OCI-LY7 (cell line): Measurements from ENCODE around the gene NSMF. TPM values are rescaled to one million over a fixed set of nuclear protein-coding genes. Genes with fewer than 3 reads are reported as not detected.

ENCODE experiments used
- BruUV-seq: library from RNA; stranded (reverse); fragments of 400-500 nt; replicated peaks from 2 replicates; lab custom pipeline; 2021; lab: Mats Ljungman, UMichigan
- CTCF ChIA-PET: fragments of 300-600 bp; sonication (Branson Sonifier 250); formaldehyde crosslinking; loops from one replicate; lab custom pipeline; 2022; ENCODE audit warnings: antibody characterized with exemption; ENCODE audit not compliant: unreplicated experiment; lab: Charles Lee
- POLR2A ChIA-PET: fragments of 300-600 bp; sonication (Branson Sonifier 250); formaldehyde crosslinking; loops from one replicate; lab custom pipeline; 2022; ENCODE audit warnings: antibody characterized with exemption; lab: Charles Lee
- DNase-seq: peaks from one replicate; pipeline ENCODE4 v3.0.0-alpha.2; 2015; ENCODE audit warnings: low spot score
- H2AFZ ChIP-seq: fragments of 200-600 bp; sonication (generic), shearing (Covaris generic); 2 replicates; pipeline ENCODE4 v1.6.1; 2014; ENCODE audit warnings: mild to moderate bottlenecking, antibody characterized with exemption, low read length, moderate library complexity
- H3K27ac ChIP-seq: fragments of 200-600 bp; sonication (generic); 2 replicates; pipeline ENCODE4 v1.5.1; 2014; ENCODE audit warnings: mixed run types, low read depth, mild to moderate bottlenecking, moderate library complexity, low read length, inconsistent platforms; ENCODE audit not compliant: poor library complexity, severe bottlenecking
- H3K36me3 ChIP-seq: fragments of 200-600 bp; sonication (generic); 2 replicates; pipeline ENCODE4 v1.6.1; 2014; ENCODE audit warnings: mild to moderate bottlenecking, antibody characterized with exemption, low read length, moderate library complexity, mixed read lengths; ENCODE audit not compliant: insufficient read depth
- H3K4me1 ChIP-seq: fragments of 200-600 bp; sonication (generic); 2 replicates; pipeline ENCODE4 v1.5.1; 2014; ENCODE audit warnings: mild to moderate bottlenecking, low read length; ENCODE audit not compliant: insufficient read depth, poor library complexity, severe bottlenecking
- H3K4me2 ChIP-seq: fragments of 200-600 bp; sonication (generic); 2 replicates; pipeline ENCODE4 v1.6.1; 2014; ENCODE audit warnings: mild to moderate bottlenecking, low read length
- H3K4me3 ChIP-seq: fragments of 200-600 bp; sonication (generic); 2 replicates; pipeline ENCODE4 v1.5.1; 2014; ENCODE audit warnings: mild to moderate bottlenecking, low read depth, low read length; ENCODE audit not compliant: poor library complexity, severe bottlenecking
- H3K79me2 ChIP-seq: fragments of 200-600 bp; sonication (generic); 2 replicates; pipeline ENCODE4 v1.6.1; 2016; ENCODE audit warnings: low read depth, mild to moderate bottlenecking, low read length, moderate library complexity, mixed read lengths; ENCODE audit not compliant: insufficient read depth
- H3K9me2 ChIP-seq: fragments of 200-600 bp; sonication (generic); 2 replicates; pipeline ENCODE4 v1.6.1; 2016; ENCODE audit warnings: mild to moderate bottlenecking, low read length, mixed read lengths; ENCODE audit not compliant: insufficient read depth
- H3K9me3 ChIP-seq: fragments of 200-600 bp; sonication (generic); 2 replicates; pipeline ENCODE4 v1.6.1; 2014; ENCODE audit warnings: mild to moderate bottlenecking, mixed run types, low read length, mixed read lengths
- H4K20me1 ChIP-seq: fragments of 200-600 bp; sonication (generic); 2 replicates; pipeline ENCODE4 v1.6.1; 2014; ENCODE audit warnings: mild to moderate bottlenecking, antibody characterized with exemption, low read length, moderate library complexity, mixed read lengths; ENCODE audit not compliant: insufficient read depth
- EZH2phosphoT487 ChIP-seq: fragments of 200-600 bp; sonication (generic); IDR thresholded peaks from 2 replicates; pipeline ENCODE4 v1.6.1; 2018; ENCODE audit warnings: low read depth, borderline replicate concordance, mild to moderate bottlenecking, mixed run types, antibody characterized with exemption, low read length, moderate library complexity, mixed read lengths
- intact Hi-C: fragments of 100-400 bp; cut with micrococcal nuclease; formaldehyde crosslinking; loops from one replicate; pipeline ENCODE4 v1.10.0; 2022; ENCODE audit not compliant: unreplicated experiment
- total RNA-seq, 2 experiments: library from RNA; depleted of rRNA in 1 of 2; stranded (reverse); fragments of >200 nt in 1 of 2; shearing (Covaris generic) in 1 of 2; gene quantifications; 2 replicates each; pipeline ENCODE4 v1.2.3, GENCODE V29; 2014 to 2022
- TF ChIP-seq, protein P1 (sequence below): fragments of 200-600 bp; sonication (generic); conservative IDR thresholded peaks from 2 replicates; pipeline ENCODE4 v1.5.1; 2014; ENCODE audit warnings: mild to moderate bottlenecking, antibody characterized with exemption, low read length, moderate library complexity, mixed read lengths

NSMF gene
- total RNA-seq, 2 experiments from 2014 or later = 20.3 to 29.8 TPM

DNA sequence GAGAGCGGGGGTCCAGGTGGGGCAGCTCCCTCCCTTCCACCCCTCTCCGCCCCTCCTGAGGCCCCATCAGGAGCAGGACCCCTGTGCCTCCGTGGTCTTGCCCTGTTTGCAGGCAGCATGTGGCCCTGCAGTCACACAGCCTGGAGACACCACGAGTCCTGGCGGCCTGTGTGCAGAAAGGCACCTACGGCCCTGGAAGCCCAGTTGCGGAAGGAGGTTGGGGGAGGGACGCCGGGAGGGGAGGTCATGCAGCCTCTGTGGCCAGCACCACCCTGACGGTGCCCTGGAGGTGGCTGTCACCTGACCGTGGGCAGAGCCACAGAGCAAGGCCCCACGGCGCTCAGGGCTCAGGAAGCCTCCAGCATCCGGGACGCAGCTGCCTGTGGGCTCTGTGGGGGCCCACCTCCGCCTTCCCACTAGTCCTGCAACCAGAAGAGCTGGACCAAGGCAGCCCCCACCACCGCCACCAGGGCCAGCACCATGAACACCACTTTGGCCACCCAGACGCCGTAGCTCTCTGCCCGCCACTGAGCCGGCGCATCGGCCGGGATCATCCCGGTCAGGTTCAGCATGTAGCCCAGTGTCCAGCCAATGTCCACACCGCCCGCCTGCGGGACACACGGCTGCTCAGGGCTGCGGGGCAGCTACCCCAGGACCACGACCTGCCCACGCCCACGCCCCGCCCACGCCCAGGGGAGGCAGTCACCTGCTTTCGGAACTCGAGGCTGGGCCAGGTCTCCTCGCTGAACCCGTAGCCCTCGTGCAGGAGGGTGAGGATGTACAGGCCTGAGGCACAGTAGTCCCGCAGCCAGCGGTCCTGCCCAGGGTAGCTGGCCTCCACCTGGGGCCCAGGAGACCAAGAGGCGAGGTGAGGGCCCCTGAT is 24.4 kb downstream of the NSMF start:
- no TSS peak for BruUV-seq

GRCh38 chr9:137433916-137434431 is 25.2 kb downstream of the NSMF start:
- no peak for DNase-seq
- Histone ChIP-seq H3K4me3 (no peak overlapping the region), H3K36me3 (no peaks in the 10 kb centered on the region), H4K20me1 (no peaks in the 10 kb centered on the region; the same call in 1 of the 2 replicates), H3K27ac (no peak overlapping the region), H3K4me2 (no peak overlapping the region), H2AFZ (no peak overlapping the region), H3K79me2 (no peaks in the 10 kb centered on the region), H3K9me2 (no peaks in the 10 kb centered on the region), H3K4me1 (peaks cover 15% of the 10 kb centered on the region), H3K9me3 (no peaks in the 10 kb centered on the region)
- ChIA-PET POLR2A (no interaction called here), CTCF (no interaction called here)
- intact Hi-C loops = no loop called here
- no TSS peak for BruUV-seq
- no peak for TF ChIP-seq EZH2phosphoT487
- TF ChIP-seq, protein P1, sequence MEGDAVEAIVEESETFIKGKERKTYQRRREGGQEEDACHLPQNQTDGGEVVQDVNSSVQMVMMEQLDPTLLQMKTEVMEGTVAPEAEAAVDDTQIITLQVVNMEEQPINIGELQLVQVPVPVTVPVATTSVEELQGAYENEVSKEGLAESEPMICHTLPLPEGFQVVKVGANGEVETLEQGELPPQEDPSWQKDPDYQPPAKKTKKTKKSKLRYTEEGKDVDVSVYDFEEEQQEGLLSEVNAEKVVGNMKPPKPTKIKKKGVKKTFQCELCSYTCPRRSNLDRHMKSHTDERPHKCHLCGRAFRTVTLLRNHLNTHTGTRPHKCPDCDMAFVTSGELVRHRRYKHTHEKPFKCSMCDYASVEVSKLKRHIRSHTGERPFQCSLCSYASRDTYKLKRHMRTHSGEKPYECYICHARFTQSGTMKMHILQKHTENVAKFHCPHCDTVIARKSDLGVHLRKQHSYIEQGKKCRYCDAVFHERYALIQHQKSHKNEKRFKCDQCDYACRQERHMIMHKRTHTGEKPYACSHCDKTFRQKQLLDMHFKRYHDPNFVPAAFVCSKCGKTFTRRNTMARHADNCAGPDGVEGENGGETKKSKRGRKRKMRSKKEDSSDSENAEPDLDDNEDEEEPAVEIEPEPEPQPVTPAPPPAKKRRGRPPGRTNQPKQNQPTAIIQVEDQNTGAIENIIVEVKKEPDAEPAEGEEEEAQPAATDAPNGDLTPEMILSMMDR = no peak

More for the DNA sequence above, 24.4 kb downstream of the NSMF start:
- Histone ChIP-seq H3K4me1 (peaks cover 10% of the 10 kb centered on the region), H3K79me2 (no peaks in the 10 kb centered on the region), H3K4me2 (no peak overlapping the region), H3K9me3 (no peaks in the 10 kb centered on the region), H3K36me3 (no peaks in the 10 kb centered on the region), H3K4me3 (no peak overlapping the region), H2AFZ (no peak overlapping the region), H3K9me2 (no peaks in the 10 kb centered on the region), H4K20me1 (no peaks in the 10 kb centered on the region; the same call in 1 of the 2 replicates), H3K27ac (no peak overlapping the region)
- POLR2A ChIA-PET = no interaction called here
- no peak for TF ChIP-seq EZH2phosphoT487
- TF ChIP-seq, protein P1 = no peak
- intact Hi-C loops = no loop called here
- no peak for DNase-seq
- CTCF ChIA-PET = no interaction called here
